MG63 (cell line): ENCODE data around the gene TAF11L6. TPM values are rescaled to one million over a fixed set of nuclear protein-coding genes. Genes with fewer than 3 reads are reported as not detected.
"Not testable (repeated sequence)": the region's sequence is repeated elsewhere in the genome, so short reads cannot be mapped to it uniquely, and the experiment has no call there.

Experiments
- DNase-seq: peaks from one replicate; pipeline ENCODE4 v3.0.0-alpha.2; 2020
- H3K27me3 ChIP-seq: fragments of 250-450 bp; sonication (Bioruptor Pico); 2 replicates; pipeline ENCODE4 v1.5.1; 2020; ENCODE audit warnings: mild to moderate bottlenecking, moderate library complexity
- H3K36me3 ChIP-seq: fragments of 250-450 bp; sonication (Bioruptor Pico); 2 replicates; pipeline ENCODE4 v1.5.1; 2020; ENCODE audit warnings: mild to moderate bottlenecking, moderate library complexity
- H3K4me3 ChIP-seq: fragments of 250-450 bp; sonication (Bioruptor Pico); 2 replicates; pipeline ENCODE4 v1.5.1; 2020; ENCODE audit warnings: mild to moderate bottlenecking, moderate library complexity
- H3K9me3 ChIP-seq: fragments of 250-450 bp; sonication (Bioruptor Pico); 2 replicates; pipeline ENCODE4 v1.5.1; 2020; ENCODE audit warnings: mild to moderate bottlenecking, moderate library complexity
- total RNA-seq: library from RNA; depleted of rRNA; stranded (reverse); fragments of >200 nt; shearing (Covaris generic); gene quantifications from 2 replicates; pipeline ENCODE4 v1.2.3, GENCODE V29; 2014; ENCODE audit warnings: low replicate concordance; rRNA removed

The TAF11L6 gene
- total RNA-seq = not detected in 2 replicates

DNA sequence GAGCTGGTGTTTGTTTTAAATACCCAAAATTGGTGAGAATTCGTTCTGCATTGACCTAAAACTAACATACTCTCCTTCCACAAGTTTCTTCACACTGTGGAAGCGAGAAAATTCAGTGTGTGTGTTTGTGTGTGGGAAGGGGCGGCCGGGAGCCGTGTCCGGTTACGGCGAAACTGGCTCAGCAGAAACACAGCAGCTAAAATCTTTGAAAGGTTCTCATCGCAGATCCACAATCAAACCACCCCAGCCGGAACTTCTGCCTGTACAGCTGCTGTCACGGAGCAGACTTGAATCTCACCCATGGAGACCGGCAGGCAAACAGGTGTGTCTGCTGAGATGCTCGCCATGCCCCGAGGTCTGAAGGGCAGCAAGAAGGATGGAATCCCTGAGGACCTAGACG lies at the start of gene TAF11L6:
Gene TAF11L6 (plus strand): TSS at position 301 of the 400 bp plus-strand sequence.
- not testable (repeated sequence) for DNase-seq, H3K36me3 ChIP-seq, H3K4me3 ChIP-seq, H3K9me3 ChIP-seq, H3K27me3 ChIP-seq

DNA sequence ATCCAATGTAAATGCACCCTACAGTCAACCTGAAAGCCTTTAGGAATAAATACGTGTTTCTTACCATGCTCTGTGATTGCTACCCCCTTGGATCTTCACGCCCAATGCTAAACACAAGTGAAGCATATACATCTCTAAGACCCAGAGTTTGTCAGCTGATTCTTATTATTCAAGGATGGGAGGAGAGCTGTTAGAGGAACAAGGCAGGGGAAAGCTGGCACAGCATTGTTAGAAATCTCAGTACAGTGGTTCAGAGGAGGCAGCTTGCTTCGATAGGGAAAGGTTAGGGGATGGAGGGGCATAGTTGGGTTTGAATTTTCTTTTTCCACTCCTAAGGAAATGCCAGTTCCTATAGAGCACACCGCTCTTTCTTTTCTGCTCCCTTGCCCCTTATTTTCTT lies 47.1 kb upstream of the TAF11L6 start:
- no peaks in the 10 kb centered on the region for H3K27me3 ChIP-seq
- H3K36me3 ChIP-seq = no peaks in the 10 kb centered on the region
- H3K9me3 ChIP-seq = no peaks in the 10 kb centered on the region
- no peak for DNase-seq
- no peak overlapping the region for H3K4me3 ChIP-seq

DNA sequence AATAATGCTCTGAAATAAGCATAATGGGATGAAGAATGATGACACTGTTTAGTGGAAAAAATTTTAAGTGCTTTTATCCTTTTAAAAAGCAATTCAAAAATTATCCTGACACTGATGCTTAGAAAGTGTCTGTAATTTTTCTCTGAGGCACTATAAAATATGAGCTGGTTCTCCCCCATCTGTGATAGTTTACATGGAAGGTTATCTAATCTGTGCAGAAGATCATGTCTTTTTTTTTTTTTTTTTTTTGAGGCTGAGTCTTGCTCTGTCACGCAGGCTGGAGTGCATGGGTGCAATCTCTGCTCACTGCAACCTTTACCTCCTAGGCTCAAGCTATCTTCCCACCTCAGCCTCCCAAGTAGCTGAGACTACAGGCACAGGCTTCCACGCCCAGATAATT lies 45.7 kb upstream of the TAF11L6 start:
- Histone ChIP-seq H3K36me3 (no peaks in the 10 kb centered on the region), H3K9me3 (no peaks in the 10 kb centered on the region), H3K27me3 (no peaks in the 10 kb centered on the region), H3K4me3 (no peak overlapping the region)
- DNase-seq = no peak

DNA sequence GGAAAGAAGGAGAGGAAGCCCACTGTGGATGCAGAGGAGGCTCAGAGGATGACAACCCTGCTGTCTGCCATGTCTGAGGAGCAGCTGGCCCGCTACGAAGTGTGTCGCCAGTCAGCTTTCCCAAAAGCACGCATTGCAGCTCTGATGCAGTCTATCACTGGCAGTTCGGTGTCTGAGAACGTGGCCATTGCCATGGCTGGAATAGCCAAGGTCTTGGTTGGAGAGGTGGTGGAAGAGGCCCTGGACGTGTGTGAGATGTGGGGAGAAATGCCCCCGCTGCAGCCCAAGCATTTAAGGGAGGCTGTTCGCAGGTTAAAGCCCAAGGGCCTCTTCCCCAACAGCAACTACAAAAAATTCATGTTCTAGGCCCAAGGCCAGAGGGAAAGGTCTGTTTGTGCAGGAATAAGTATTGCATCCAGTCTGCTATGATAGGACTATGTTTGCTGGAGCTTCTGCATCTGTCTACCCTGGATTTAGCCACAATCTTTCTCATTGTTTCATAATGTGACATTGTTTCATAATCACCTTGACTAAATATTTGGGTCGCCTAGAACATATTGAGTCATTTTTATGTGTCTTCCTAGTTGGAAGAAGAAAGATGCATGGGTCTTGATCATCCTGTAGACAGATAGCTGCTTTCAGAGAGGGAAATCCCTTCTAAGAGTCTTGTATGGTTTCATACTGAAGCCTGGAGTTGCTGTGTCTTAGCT lies 41.9 kb upstream of the TAF11L6 start:
- not testable (repeated sequence) for H3K9me3 ChIP-seq, H3K36me3 ChIP-seq, H3K27me3 ChIP-seq, DNase-seq, H3K4me3 ChIP-seq

DNA sequence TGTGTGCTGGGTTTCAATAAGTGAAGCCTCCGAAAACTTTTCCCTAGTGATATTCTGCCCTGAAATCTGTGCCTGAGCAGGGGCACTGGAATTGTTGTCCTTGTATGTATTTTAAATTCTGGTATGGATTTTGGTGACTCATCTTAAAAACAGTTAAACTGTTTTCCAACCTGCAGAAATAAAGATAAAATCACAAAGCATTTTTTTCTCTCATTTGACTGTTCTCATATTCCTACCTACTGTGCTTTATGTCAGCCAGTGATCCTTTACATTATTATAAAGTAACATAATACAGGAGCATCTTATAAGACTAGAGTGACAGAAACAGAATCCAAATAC lies 41.3 kb upstream of the TAF11L6 start:
- Histone ChIP-seq H3K27me3 (no peaks in the 10 kb centered on the region), H3K9me3 (no peaks in the 10 kb centered on the region), H3K36me3 (no peaks in the 10 kb centered on the region), H3K4me3 (no peak overlapping the region)
- DNase-seq = no peak

DNA sequence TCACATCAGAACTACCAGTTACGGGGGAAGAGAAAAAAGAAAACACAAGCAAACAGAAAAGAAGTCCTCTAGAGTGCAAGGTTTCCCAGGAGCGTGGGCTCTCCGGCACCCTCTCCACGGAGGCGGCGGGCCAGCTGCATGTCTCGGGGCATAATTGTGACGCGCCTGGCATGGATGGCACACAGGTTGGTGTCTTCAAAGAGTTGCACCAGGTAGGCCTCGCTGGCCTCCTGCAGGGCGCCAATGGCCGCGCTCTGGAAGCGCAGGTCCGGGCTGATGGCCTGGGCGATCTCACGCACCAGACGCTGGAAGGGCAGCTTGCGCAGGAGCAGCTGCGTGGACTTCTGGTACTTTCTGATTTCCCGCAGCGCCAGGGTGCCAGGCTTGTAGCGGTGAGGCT lies 37.2 kb upstream of the TAF11L6 start:
- not testable (repeated sequence) for H3K27me3 ChIP-seq, H3K9me3 ChIP-seq, H3K36me3 ChIP-seq, H3K4me3 ChIP-seq, DNase-seq

DNA sequence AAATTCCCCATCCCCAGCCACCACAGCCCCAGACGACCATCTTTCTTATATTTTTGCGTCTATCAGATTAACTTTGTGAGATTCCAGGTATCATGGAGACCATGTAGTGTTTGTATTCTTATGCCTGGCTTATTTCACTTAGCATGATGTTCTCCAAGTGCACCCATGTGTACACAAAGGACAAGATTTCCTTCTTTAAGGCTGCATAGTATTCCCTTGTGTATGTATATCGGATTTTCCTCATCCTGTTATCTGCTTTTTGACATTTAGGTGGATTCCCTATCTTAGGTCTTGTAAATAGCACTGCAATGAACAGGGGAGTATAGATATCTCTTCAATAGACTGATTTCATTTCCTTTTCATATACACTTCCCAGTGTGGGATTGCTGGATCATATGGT lies 35.7 kb upstream of the TAF11L6 start:
- Histone ChIP-seq H3K4me3 (no peak overlapping the region), H3K9me3 (peaks cover 4% of the 10 kb centered on the region; the same call in 1 of the 2 replicates), H3K27me3 (no peaks in the 10 kb centered on the region), H3K36me3 (no peaks in the 10 kb centered on the region)
- DNase-seq = no peak

DNA sequence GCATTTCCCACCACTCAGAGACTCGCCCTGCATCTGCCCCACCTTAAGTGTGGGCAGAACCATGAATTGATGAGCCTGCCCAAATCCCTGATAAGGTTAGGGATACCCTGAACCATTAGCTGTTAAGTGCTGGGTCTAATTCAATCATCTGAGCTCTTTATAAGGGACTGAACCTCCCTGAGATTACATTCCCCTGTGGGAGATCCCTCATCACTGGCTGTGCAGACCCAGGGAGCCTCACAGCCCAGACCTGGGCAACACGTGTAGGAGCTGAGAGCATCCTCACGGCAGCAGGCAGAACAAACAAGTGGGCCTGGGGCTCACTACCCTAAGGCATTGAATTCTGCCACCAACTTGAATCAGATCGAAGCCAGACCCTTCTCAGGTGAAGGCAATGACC lies 31.0 kb upstream of the TAF11L6 start:
- Histone ChIP-seq H3K9me3 (peaks cover 4% of the 10 kb centered on the region; the same call in 1 of the 2 replicates), H3K27me3 (no peaks in the 10 kb centered on the region), H3K36me3 (no peaks in the 10 kb centered on the region), H3K4me3 (no peak overlapping the region)
- no peak for DNase-seq

DNA sequence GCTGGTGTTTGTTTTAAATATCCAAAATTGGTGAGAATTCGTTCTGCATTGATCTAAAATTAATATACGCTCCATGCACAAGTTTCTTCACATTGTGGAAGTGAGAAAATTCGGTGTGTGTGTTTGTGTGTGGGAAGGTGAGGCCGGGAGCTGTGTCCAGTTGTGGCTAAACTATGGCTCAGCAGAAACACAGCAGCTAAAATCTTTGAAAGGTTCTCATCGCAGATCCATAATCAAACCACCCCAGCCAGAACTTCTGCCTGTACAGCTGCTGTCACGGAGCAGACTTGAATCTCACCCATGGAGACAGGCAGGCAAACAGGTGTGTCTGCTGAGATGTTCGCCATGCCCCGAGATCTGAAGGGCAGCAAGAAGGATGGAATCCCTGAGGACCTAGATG lies 30.5 kb upstream of the TAF11L6 start, which contains the start of gene TAF11L2:
Gene TAF11L2 (plus strand): TSS at position 301 of the 400 bp plus-strand sequence.
- H3K9me3 ChIP-seq, H3K27me3 ChIP-seq, H3K36me3 ChIP-seq, H3K4me3 ChIP-seq, DNase-seq: not testable (repeated sequence)

DNA sequence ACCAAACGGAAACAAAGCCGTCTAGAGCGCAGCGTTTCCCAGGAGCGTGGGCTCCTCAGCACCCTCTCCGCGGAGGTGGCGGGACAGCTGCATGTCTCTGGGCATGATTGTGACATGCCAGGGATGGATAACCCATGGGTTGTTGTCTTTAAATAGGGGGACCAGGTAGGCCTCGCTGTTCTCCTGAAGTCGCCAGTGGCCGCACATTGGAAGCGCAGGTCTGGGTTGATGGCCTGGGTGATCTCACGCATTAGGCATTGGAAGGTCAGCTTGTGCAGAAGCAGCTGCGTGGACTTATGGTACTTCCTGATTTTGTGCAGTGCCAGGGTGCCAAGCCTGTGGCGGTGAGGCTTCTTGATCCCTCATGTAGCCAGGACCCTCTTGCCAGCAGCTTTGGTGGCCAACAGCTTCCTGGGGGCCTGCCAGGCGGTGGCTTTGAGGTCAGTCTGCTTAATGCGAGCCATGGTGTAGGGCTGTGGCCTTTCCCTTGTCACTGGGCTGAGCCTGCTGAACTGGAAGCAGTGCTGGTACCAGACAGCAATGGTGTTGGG lies 16.6 kb upstream of the TAF11L6 start:
- no peak overlapping the region for H3K4me3 ChIP-seq
- DNase-seq = no peak
- no peaks in the 10 kb centered on the region for H3K27me3 ChIP-seq
- no peaks in the 10 kb centered on the region for H3K9me3 ChIP-seq
- no peaks in the 10 kb centered on the region for H3K36me3 ChIP-seq

DNA sequence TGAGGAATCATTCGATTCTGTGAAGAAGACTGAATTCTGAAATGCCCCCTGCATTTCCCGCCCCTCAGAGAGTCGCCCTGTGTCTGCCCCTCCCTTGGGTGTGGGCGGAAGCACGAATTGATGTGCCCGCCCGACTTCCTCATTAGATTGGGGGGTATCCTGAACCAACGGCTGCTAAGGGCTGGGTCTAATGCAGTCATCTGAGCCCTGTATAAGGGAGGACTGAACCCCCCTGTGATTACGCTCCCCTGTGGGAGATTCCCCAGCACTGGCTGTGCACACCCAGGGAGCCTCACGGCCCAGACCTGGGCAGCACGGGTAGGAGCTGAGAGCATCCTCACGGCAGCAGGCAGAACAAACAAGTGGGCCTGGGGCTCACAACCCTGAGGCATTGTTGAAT lies 10.9 kb upstream of the TAF11L6 start:
- not testable (repeated sequence) for H3K36me3 ChIP-seq, DNase-seq, H3K27me3 ChIP-seq, H3K4me3 ChIP-seq, H3K9me3 ChIP-seq

DNA sequence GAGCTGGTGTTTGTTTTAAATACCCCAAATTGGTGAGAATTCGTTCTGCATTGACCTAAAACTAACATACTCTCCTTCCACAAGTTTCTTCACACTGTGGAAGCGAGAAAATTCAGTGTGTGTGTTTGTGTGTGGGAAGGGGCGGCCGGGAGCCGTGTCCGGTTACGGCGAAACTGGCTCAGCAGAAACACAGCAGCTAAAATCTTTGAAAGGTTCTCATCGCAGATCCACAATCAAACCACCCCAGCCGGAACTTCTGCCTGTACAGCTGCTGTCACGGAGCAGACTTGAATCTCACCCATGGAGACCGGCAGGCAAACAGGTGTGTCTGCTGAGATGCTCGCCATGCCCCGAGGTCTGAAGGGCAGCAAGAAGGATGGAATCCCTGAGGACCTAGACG lies 10.4 kb upstream of the TAF11L6 start, which contains the start of gene TAF11L3:
Gene TAF11L3 (plus strand): TSS at position 301 of the 400 bp plus-strand sequence.
- H3K27me3 ChIP-seq = not testable (repeated sequence)

DNA sequence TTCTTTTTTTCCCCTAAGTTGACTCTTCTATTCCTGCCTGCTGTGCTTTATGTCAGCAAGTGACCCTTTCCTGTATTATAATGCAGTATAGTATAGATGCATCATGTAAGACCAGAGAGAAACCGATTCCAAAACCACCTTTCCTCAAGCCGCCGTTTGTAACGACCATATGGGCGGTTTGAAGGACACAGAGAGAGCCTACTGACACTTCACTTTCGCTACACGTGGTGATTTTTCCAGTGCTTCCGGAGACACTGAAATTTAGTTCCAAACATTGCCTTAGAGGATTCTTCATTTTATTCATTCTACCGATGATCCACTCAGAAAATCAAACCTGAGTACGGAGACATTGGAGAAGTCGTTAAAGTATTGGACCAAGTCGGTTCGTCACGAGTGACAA lies 9.0 kb upstream of the TAF11L6 start:
- H3K36me3 ChIP-seq, DNase-seq, H3K27me3 ChIP-seq, H3K4me3 ChIP-seq, H3K9me3 ChIP-seq: not testable (repeated sequence)

More for the DNA sequence above, 10.4 kb upstream of the TAF11L6 start, which contains the start of gene TAF11L3:
- not testable (repeated sequence) for H3K4me3 ChIP-seq, DNase-seq, H3K9me3 ChIP-seq, H3K36me3 ChIP-seq

DNA sequence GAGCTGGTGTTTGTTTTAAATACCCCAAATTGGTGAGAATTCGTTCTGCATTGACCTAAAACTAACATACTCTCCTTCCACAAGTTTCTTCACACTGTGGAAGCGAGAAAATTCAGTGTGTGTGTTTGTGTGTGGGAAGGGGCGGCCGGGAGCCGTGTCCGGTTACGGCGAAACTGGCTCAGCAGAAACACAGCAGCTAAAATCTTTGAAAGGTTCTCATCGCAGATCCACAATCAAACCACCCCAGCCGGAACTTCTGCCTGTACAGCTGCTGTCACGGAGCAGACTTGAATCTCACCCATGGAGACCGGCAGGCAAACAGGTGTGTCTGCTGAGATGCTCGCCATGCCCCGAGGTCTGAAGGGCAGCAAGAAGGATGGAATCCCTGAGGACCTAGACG lies 7.0 kb upstream of the TAF11L6 start, which contains the start of gene TAF11L4:
Gene TAF11L4 (plus strand): TSS at position 301 of the 400 bp plus-strand sequence.
- H3K27me3 ChIP-seq, DNase-seq, H3K36me3 ChIP-seq, H3K4me3 ChIP-seq, H3K9me3 ChIP-seq: not testable (repeated sequence)

DNA sequence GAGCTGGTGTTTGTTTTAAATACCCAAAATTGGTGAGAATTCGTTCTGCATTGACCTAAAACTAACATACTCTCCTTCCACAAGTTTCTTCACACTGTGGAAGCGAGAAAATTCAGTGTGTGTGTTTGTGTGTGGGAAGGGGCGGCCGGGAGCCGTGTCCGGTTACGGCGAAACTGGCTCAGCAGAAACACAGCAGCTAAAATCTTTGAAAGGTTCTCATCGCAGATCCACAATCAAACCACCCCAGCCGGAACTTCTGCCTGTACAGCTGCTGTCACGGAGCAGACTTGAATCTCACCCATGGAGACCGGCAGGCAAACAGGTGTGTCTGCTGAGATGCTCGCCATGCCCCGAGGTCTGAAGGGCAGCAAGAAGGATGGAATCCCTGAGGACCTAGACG lies 3.5 kb upstream of the TAF11L6 start, which contains the start of gene TAF11L5:
Gene TAF11L5 (plus strand): TSS at position 301 of the 400 bp plus-strand sequence.
- not testable (repeated sequence) for H3K4me3 ChIP-seq, H3K36me3 ChIP-seq, H3K9me3 ChIP-seq, H3K27me3 ChIP-seq, DNase-seq

DNA sequence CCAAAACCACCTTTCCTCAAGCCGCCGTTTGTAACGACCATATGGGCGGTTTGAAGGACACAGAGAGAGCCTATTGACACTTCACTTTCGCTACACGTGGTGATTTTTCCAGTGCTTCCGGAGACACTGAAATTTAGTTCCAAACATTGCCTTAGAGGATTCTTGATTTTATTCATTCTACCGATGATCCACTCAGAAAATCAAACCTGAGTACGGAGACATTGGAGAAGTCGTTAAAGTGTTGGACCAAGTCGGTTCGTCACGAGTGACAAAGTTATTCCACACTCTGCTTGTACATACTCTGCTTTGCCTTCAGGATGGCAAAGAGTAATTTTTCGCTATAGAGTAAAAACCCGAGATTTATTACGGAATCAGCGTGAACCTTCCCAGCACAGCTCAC lies 2.0 kb upstream of the TAF11L6 start:
- H3K27me3 ChIP-seq, DNase-seq, H3K9me3 ChIP-seq, H3K4me3 ChIP-seq, H3K36me3 ChIP-seq: not testable (repeated sequence)
